Fibroblast of skin of abdomen (primary cell): ENCODE results near the gene ADAP1.

Experiments used
- DNase-seq: peaks from one replicate; pipeline ENCODE4 v3.0.0-alpha.2; 2013

ADAP1 gene

DNA sequence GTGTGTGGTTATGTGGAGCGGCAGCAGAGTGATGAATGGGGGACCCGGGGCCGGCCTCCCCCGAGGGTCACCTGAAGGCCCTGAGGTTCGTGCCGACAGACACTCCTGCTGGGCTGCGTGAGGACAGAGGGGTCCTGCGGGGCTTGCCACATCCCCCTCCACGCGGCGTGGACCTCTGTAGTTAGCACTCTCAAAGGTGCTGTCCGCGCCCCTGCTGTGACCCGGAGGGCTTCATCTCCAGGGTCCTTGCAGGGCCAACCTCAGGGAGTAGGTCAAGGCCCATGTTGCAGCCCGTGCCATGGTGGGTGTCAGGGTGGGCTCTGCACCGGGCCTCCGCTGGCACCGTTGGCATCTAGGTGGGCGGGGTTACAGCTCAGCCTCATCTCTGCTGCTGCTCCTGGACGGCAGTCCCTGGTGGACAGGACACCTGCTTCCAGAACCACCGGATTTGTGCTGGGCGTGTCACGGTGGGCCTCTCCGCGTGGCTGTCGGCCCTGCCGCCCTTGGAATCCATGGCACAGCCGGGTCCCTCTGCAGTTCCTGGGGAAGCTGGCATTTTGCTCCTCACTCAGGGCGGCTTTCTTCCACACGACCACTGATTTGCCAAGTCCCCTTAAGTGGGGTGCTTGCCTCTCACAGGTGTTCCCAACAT is 97.9 kb downstream of the ADAP1 start:
- no peak for DNase-seq

DNA sequence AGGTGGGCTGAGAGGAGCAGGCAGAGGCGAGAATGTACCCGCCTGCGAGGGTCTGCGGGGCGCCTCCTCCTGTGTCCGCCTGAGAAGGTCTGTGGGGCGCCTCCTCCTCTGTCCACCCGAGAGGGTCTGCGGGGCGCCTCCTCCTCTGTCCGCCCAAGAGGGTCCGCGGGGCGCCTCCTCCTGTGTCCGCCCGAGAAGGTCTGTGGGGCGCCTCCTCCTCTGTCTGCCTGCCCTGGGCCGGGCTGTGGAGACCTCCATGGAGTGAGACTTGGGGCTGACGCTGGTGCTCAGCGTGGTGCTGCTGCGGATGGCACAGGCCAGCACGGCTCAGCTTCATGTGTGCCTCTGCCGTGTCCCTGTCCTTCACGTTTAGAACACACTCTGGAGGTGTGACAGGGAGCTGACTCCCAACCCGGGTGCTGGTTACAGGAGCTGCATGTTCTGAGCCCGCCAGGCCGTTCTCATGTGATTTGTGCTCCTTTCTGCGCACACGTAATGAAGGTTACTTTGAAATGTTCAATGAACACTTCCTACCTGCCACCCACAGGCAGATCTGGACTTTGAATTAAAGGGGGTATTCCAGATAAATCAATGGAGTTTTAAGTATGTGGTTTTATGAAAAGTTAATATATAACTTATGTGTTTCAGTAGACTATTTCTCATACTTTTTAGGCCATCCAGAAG is 98.7 kb downstream of the ADAP1 start:
- DNase-seq = no peak

DNA sequence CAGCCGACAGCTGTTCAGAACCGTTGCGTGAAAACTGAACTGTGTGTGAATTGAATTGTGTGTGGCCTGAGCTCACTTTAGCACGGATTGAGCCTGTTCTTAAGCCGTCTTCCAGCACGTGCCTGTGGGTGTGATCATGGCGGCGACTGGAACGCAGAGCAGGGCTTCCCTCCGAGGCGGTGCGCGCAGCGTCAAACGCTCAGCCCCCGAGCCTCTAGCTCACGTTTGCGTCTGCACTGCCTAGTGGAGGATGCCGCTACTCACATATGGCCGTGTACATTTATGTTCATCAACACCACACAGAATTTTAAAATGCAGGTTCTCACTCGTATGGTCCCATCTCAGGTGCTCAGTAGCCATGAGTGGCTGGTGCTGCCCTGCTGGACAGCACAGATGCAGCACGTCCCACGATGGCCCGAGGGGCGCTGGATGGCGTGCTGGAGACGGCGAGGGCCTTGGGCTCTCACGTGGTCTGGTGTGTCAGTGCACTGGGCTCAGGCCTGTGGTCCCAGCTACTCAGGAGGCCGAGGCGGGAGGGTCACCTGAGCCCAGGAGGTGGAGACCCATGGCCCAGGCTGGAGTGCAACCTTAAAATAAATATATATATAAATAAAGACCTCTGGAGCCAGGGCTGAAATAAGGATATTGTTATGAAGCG is 100.2 kb downstream of the ADAP1 start:
- DNase-seq = no peak

DNA sequence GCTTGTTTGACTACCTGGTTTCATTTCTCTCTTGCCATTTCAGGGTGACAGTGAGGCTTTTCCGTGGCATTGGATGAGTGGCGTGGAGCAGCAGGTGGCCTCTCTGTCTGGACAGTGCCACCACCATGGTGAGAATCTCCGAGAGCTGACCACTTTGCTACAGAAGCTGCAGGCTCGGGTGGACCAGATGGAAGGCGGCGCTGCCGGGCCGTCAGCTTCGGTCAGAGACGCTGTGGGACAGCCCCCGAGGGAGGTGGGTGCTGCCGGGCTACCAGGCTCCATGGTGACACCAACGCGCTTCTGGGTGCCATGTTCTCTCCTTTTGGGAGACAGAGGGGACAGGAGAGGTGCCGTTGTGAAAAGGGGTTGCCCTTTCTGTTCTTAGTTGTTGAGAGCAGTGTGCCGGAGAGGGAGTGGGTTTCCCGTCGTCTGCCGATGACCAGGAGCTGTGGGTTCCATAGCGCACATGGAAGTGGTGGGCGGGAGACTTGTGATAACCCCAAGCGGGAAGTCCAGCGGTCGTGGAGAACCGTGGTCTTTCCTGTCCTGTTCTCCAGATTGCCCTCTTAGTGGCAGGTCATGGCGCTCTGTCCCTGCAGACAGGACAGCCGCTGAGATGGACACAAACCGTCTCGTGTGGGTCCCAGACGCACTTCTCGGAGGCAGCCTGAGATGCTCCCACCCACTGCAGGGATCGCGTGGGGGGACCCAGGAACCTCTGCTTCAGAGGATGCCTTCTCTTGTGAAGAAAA is 100.9 kb downstream of the ADAP1 start:
- no peak for DNase-seq

DNA sequence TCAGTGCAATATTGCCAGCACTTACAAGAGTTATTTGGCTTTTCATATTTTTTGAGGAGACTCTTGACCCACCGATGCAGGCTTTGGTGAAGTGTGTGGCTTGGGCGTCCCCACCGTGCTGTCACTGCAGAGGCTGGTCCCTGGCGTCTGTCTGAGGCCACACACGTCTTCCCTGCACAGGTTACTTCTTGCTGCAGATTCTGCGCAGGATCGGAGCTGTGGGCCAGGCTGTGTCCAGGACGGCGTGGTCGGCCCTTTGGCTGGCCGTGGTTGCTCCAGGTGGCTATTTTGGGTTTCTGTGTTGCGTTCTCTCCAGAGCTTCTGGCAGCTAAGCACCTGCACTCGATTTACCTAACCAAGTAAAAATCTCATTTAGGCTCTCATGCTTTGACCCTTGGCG is 103.3 kb downstream of the ADAP1 start:
- DNase-seq = no peak

DNA sequence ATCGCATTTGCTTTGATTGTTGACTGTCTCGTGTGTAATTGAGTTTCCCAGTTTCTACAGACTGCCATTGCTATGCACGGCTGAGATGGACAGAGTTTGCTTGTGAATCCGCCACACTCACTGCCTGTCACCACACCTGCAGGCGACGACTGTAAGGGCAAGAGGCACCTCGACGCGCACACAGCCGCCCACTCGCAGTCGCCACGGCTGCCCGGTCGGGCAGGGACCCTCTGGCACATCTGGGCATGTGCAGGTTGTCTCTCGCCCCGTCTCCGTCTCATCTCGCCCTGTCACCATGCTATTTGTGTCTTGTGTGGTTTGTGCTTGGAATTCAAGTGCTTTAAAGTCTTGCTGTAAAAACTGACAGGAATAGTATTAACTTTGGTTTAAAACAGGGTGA is 104.7 kb downstream of the ADAP1 start:
- no peak for DNase-seq

DNA sequence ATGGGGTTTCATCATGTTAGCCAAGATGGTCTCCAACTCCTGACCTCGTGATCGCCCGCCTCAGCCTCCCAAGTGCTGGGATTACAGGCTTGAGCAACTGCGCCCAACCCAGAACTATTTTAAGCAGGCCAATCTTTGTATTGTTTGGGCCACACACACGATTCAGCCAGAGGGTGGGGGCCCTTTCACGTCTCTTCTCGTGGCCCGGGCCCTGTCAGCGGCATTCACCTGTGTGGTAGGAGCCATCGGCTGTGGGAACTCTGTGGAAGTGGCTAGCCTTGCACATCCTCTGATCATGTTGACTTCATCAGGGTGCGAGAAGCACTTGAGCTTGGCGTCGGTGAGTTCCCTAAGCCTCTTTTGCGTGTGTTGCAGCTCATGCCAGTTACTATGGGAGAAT is 105.3 kb downstream of the ADAP1 start:
- DNase-seq = no peak
